PC-3 (cell line): Measurements from ENCODE around the gene ZBTB33. TPM values are rescaled to one million over a fixed set of nuclear protein-coding genes. Genes with fewer than 3 reads are reported as not detected.
A peak's percentile ranks its signal among the peaks of the same experiment; 100 is the strongest.

Source experiments
- ATAC-seq: fragments of 200-7000 bp; cut with Tn5 transposase; 2 replicates; pipeline ENCODE4 v1.9.1; 2020; ENCODE audit warnings: mild to moderate bottlenecking, moderate library complexity
- Bru-seq: library from RNA; stranded (reverse); fragments of 400-500 nt; gene quantifications from one replicate; lab custom pipeline; 2021; lab: Mats Ljungman, UMichigan
- BruChase-seq, 2 experiments: library from RNA; stranded (reverse); fragments of 400-500 nt; gene quantifications; one replicate each; lab custom pipeline; 2021; lab: Mats Ljungman, UMichigan
- BruUV-seq: library from RNA; stranded (reverse); fragments of 400-500 nt; replicated peaks from 2 replicates; lab custom pipeline; 2021; lab: Mats Ljungman, UMichigan
- CTCF ChIA-PET: fragments of 300-600 bp; sonication (Branson Sonifier 250); formaldehyde crosslinking; loops from one replicate; lab custom pipeline; 2022; ENCODE audit warnings: antibody characterized with exemption; lab: Charles Lee
- POLR2A ChIA-PET: fragments of 300-600 bp; sonication (Branson Sonifier 250); formaldehyde crosslinking; loops from one replicate; lab custom pipeline; 2022; ENCODE audit warnings: antibody characterized with exemption; ENCODE audit not compliant: unreplicated experiment; lab: Charles Lee
- DNase-seq: peaks from one replicate; pipeline ENCODE4 v3.0.0-alpha.2; 2015
- H2AFZ ChIP-seq: fragments of 300-600 bp; sonication (generic); 2 replicates; pipeline ENCODE4 v1.6.0; 2016; ENCODE audit warnings: antibody characterized with exemption, low read length
- H3F3A ChIP-seq: fragments of 300-600 bp; sonication (generic); one replicate; pipeline ENCODE4 v1.6.0; 2017; ENCODE audit warnings: antibody characterized with exemption, low read length, control low read depth, mild to moderate bottlenecking; ENCODE audit not compliant: unreplicated experiment
- H3K27ac ChIP-seq: fragments of 300-600 bp; sonication (generic); 2 replicates; pipeline ENCODE4 v1.5.1; 2016; ENCODE audit warnings: mild to moderate bottlenecking, low read length
- H3K27me3 ChIP-seq: fragments of 300-600 bp; sonication (generic); 2 replicates; pipeline ENCODE4 v1.6.1; 2016; ENCODE audit warnings: low read length, mixed read lengths
- H3K36me3 ChIP-seq: fragments of 300-600 bp; sonication (generic); 2 replicates; pipeline ENCODE4 v1.6.1; 2016; ENCODE audit warnings: low read depth, mixed run types, low read length, mixed read lengths
- H3K4me1 ChIP-seq: fragments of 300-600 bp; sonication (generic); 2 replicates; pipeline ENCODE4 v1.5.1; 2016; ENCODE audit warnings: low read length; ENCODE audit not compliant: insufficient read depth
- H3K4me2 ChIP-seq: fragments of 300-600 bp; sonication (generic); 2 replicates; pipeline ENCODE4 v1.6.0; 2016; ENCODE audit warnings: low read length
- H3K4me3 ChIP-seq: fragments of 300-600 bp; sonication (generic); 2 replicates; pipeline ENCODE4 v1.5.1; 2016; ENCODE audit warnings: mild to moderate bottlenecking, low read length, mixed read lengths
- H3K79me2 ChIP-seq: fragments of 300-600 bp; sonication (generic); 2 replicates; pipeline ENCODE4 v1.6.1; 2017; ENCODE audit warnings: low read length, mixed read lengths
- H3K9ac ChIP-seq: fragments of 300-600 bp; sonication (generic); 2 replicates; pipeline ENCODE4 v1.6.0; 2016; ENCODE audit warnings: mild to moderate bottlenecking, low read length
- H3K9me2 ChIP-seq: fragments of 300-600 bp; sonication (generic); replicated peaks from 2 replicates; pipeline ENCODE4 v1.6.1; 2016; ENCODE audit warnings: mixed run types, low read length, mixed read lengths
- H3K9me3 ChIP-seq: fragments of 300-600 bp; sonication (generic); 2 replicates; pipeline ENCODE4 v1.6.1; 2016; ENCODE audit warnings: low read length, mixed read lengths
- H4K20me1 ChIP-seq: fragments of 300-600 bp; sonication (generic); 2 replicates; pipeline ENCODE4 v1.6.1; 2016; ENCODE audit warnings: low read length, mixed read lengths
- EZH2 ChIP-seq: fragments of 300-600 bp; sonication (generic); IDR thresholded peaks from one replicate; pipeline ENCODE4 v1.6.1; 2017; ENCODE audit warnings: antibody characterized with exemption, mild to moderate bottlenecking, low read length; ENCODE audit not compliant: unreplicated experiment
- EZH2phosphoT487 ChIP-seq: fragments of 300-600 bp; sonication (generic); IDR thresholded peaks from 2 replicates; pipeline ENCODE4 v1.6.1; 2018; ENCODE audit warnings: mild to moderate bottlenecking, antibody characterized with exemption, low read length, borderline replicate concordance
- intact Hi-C: fragments of 100-400 bp; cut with micrococcal nuclease; formaldehyde crosslinking; loops from 2 replicates; pipeline ENCODE4 v1.9.0; 2023
- long read RNA-seq: library from polyadenylated mRNA; unstranded; transcript quantifications from one replicate; pipeline ENCODE4 v2.0.0, GENCODE V29; 2021; ENCODE audit not compliant: unreplicated experiment
- total RNA-seq: library from RNA; depleted of rRNA; stranded (reverse); fragments of >200 nt; gene quantifications from 2 replicates; pipeline ENCODE4 v1.2.3, GENCODE V29; 2014; rRNA removed
- TF ChIP-seq, protein P1 (sequence below): fragments of 300-600 bp; sonication (generic); conservative IDR thresholded peaks from 2 replicates; pipeline ENCODE4 v1.5.1; 2017; ENCODE audit warnings: antibody characterized with exemption, low read depth, mild to moderate bottlenecking, low read length

Gene ZBTB33, protein sequence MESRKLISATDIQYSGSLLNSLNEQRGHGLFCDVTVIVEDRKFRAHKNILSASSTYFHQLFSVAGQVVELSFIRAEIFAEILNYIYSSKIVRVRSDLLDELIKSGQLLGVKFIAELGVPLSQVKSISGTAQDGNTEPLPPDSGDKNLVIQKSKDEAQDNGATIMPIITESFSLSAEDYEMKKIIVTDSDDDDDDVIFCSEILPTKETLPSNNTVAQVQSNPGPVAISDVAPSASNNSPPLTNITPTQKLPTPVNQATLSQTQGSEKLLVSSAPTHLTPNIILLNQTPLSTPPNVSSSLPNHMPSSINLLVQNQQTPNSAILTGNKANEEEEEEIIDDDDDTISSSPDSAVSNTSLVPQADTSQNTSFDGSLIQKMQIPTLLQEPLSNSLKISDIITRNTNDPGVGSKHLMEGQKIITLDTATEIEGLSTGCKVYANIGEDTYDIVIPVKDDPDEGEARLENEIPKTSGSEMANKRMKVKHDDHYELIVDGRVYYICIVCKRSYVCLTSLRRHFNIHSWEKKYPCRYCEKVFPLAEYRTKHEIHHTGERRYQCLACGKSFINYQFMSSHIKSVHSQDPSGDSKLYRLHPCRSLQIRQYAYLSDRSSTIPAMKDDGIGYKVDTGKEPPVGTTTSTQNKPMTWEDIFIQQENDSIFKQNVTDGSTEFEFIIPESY
- total RNA-seq (12.1 and 14.3 TPM in 2 replicates), Bru-seq, nascent RNA (percentile 85 among the genes with signal in this experiment), BruChase-seq, experiment 1, labeled RNA remaining after a 6-hour chase (percentile 97 among the genes with signal in this experiment), BruChase-seq, experiment 2, labeled RNA remaining after a 2-hour chase (percentile 97 among the genes with signal in this experiment)
- long read RNA-seq, full-length matches to known transcripts: 30 of 45 reads
- long read RNA-seq, partial matches to known transcripts: 0 of 45 reads
- long read RNA-seq, other reads (novel, unspliced or antisense): 15 of 45 reads

DNA sequence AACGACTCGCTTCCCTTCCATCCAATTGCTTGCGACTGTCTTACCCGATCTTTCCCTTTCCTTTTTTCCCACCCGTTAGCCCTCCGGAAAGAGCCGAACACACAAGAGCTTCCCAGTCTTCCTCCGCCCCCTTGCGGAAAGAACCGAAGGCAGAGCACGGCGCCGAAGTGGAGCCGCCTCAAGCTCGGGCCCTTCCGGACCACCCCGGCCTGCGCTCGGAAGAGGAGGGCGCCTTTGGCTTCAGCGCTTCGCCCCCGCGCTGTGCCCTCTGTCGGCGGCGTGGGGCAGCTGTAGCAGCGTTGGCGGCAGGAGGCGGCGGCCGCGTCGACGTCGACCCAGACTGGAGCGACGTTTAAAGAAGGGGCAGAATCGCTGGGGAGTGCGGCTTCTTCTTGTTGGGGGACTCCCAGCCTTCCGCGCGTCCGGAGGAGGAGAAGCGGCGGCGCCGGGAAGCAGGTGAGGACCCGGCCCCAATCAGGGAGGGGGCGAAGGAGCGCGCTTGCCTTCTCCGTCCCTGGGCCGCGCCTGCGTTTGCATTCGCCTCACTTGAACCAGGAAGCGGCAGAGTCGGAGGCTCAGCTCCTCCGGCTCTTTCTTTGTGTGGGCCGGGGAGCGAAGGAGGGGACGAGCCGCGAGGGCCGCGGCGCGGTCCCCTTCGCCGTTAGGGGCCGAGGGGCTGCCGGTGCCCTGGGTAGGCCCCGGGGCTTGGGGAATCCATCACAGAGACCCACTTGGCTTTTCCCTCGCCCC is at the start of gene ZBTB33:
Gene ZBTB33, plus strand, starts transcription at position 291 of the 750 bp plus-strand sequence. CDS start 2,604 bp downstream, outside the sequence.
- H3K9ac ChIP-seq: peak within 1 kb of the TSS; percentile 94
- H3K27ac ChIP-seq: peak within 1 kb of the TSS; percentile 65
- H2AFZ ChIP-seq: peak within 1 kb of the TSS; percentile 88
- ChIA-PET CTCF (interaction anchor here (1.0 kb wide), 1 partner anchor 225 kb away, joined by 3 read pairs; no protein-coding TSS in a partner anchor), POLR2A (interaction anchor here (0.8 kb wide), 1 partner anchor 207 kb away, joined by 5 read pairs; no protein-coding TSS in a partner anchor)
- H3K79me2 ChIP-seq: peaks cover 42% of the 10 kb centered on the region
- H3K4me2 ChIP-seq: peak within 1 kb of the TSS; percentile 84
- no peaks in the 10 kb centered on the region for H3K9me3 ChIP-seq
- ATAC-seq: peak; percentile 98
- H3K4me3 ChIP-seq: peak within 1 kb of the TSS; percentile 96
- H3F3A ChIP-seq: no peaks in the 10 kb centered on the region
- no peaks in the 10 kb centered on the region for H3K9me2 ChIP-seq
- H3K4me1 ChIP-seq: peaks cover 8% of the 10 kb centered on the region
- peaks cover 18% of the 10 kb centered on the region for H3K36me3 ChIP-seq
- H4K20me1 ChIP-seq: peaks cover 14% of the 10 kb centered on the region
- intact Hi-C loops: loop anchor here (5.0 kb wide), 2 partner anchors 57 to 202 kb away; no protein-coding TSS in a partner anchor
- TF ChIP-seq EZH2: no peak
- TF ChIP-seq, protein P1, sequence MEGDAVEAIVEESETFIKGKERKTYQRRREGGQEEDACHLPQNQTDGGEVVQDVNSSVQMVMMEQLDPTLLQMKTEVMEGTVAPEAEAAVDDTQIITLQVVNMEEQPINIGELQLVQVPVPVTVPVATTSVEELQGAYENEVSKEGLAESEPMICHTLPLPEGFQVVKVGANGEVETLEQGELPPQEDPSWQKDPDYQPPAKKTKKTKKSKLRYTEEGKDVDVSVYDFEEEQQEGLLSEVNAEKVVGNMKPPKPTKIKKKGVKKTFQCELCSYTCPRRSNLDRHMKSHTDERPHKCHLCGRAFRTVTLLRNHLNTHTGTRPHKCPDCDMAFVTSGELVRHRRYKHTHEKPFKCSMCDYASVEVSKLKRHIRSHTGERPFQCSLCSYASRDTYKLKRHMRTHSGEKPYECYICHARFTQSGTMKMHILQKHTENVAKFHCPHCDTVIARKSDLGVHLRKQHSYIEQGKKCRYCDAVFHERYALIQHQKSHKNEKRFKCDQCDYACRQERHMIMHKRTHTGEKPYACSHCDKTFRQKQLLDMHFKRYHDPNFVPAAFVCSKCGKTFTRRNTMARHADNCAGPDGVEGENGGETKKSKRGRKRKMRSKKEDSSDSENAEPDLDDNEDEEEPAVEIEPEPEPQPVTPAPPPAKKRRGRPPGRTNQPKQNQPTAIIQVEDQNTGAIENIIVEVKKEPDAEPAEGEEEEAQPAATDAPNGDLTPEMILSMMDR: peak; percentile 67
- peak; percentile 96 for DNase-seq
- no TSS peak for BruUV-seq
- H3K27me3 ChIP-seq: no peaks in the 10 kb centered on the region

DNA sequence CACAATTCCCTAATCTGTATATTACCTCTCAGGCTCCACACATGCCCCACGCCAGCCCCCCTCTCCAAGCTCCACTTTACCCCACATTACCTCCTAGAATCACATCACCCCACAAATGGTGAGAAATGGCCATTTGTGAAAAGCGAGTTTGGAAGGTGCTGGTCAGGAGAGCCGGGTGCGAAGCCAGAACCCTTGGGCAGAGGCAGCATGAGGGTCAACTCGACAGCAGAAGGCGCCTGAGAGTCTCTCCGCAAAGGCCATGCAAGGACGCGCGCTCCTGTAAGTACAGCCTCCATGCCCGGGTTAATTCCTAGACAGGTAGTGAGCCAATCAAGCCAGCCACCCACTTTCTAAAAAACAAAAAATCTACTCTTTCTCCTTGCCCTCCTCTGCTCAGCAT is 49.8 kb upstream of the ZBTB33 start:
- no peak for ATAC-seq
- Histone ChIP-seq H2AFZ (no peak overlapping the region), H3K36me3 (no peaks in the 10 kb centered on the region), H3K79me2 (no peaks in the 10 kb centered on the region), H3K4me2 (no peak overlapping the region), H3K4me3 (no peak overlapping the region), H3F3A (no peaks in the 10 kb centered on the region), H3K9me3 (no peaks in the 10 kb centered on the region), H3K9me2 (no peaks in the 10 kb centered on the region), H3K27me3 (no peaks in the 10 kb centered on the region), H4K20me1 (no peaks in the 10 kb centered on the region), H3K27ac (no peak overlapping the region), H3K4me1 (peaks cover 4% of the 10 kb centered on the region; the same call in 1 of the 2 replicates), H3K9ac (no peak overlapping the region)
- POLR2A ChIA-PET: no interaction called here
- intact Hi-C loops: no loop called here
- DNase-seq: no peak
- CTCF ChIA-PET: no interaction called here
- no TSS peak for BruUV-seq
- TF ChIP-seq EZH2phosphoT487 (no peak), EZH2 (no peak)
- TF ChIP-seq, protein P1: no peak
